GM19463 (cell line): ENCODE measurements around the gene TRIM14.

Experiments
- ATAC-seq: cut with Tn5 transposase; IDR thresholded peaks from one replicate; pipeline ENCODE4 v1.9.1; 2021; ENCODE audit warnings: mild to moderate bottlenecking, moderate library complexity; ENCODE audit not compliant: unreplicated experiment

TRIM14 gene, protein sequence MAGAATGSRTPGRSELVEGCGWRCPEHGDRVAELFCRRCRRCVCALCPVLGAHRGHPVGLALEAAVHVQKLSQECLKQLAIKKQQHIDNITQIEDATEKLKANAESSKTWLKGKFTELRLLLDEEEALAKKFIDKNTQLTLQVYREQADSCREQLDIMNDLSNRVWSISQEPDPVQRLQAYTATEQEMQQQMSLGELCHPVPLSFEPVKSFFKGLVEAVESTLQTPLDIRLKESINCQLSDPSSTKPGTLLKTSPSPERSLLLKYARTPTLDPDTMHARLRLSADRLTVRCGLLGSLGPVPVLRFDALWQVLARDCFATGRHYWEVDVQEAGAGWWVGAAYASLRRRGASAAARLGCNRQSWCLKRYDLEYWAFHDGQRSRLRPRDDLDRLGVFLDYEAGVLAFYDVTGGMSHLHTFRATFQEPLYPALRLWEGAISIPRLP

GRCh38 chr9:98118640-98119601 lies at the start of gene TRIM14:
TRIM14 (minus strand) TSS chr9:98119222; CDS start chr9:98119188, 34 bp downstream.
- peak; percentile 60 for ATAC-seq

- ATAC-seq, result no peak
These were observed 49.2 kb upstream of the TRIM14 start for GRCh38 chr9:98168153-98168780.

DNA sequence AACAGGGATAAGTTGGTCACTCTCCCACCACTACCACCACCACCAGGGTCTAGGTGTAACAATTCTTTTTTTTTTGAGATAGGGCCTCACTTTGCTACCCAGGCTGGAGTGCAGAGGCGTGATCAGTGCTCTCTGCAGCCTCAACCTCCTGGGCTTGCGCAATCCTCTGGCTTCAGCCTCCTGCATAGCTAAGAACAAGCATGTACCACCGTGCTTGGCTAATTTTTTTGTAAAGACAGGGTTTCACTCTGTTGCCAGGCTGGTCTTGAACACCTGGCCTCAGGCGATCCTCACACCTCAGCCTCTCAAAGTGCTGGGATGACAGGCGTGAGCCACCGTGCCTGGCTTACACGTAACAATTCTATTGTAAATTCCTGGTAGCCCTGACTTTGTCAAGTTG lies 45.9 kb upstream of the TRIM14 start:
- no peak for ATAC-seq

DNA sequence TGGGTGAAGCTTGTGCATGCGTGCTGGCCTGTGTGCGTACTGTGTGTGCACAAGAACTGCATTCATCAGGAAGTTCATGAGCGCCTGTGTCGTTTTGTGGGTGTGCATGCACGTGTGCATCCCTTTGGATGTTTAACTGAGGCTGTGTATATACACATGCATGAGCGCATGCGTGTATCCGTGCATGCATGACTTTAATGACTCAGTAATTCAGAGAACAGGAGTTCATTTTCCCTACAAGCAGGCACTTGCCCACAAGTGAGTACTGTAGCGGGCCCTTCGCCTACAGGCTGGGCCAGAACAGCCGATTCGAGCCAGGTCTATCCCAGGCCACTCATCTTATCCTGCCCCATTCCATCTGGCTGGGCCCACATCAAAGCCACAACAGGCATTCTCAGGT lies 43.6 kb upstream of the TRIM14 start:
- no peak for ATAC-seq

GRCh38 chr9:98161851-98162250 lies 42.8 kb upstream of the TRIM14 start:
- ATAC-seq, result no peak

GRCh38 chr9:98159790-98160189 lies 40.8 kb upstream of the TRIM14 start:
- no peak for ATAC-seq

- ATAC-seq, result no peak
These were observed 40.3 kb upstream of the TRIM14 start for GRCh38 chr9:98159301-98159700.

GRCh38 chr9:98158071-98158831 lies 39.2 kb upstream of the TRIM14 start:
- ATAC-seq, result no peak

GRCh38 chr9:98157372-98157771 lies 38.4 kb upstream of the TRIM14 start:
- ATAC-seq, result no peak

DNA sequence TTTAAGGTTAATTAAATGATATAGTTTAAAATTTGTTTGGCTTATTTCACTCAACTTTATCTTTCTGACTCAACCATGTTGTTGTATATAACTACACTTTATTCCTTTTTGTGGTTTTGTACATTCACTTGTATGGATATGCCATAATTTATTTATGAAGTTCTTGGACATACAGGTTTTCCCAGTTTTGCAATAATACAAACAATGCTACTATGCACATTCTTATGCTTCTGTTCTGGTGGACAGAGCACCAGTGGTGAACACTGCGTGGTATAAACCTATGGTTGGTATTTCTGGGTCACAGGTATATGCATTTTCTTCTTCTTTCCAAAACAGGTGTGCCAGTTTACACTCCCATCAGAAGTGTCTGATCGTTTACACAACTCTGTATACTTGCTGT lies 35.7 kb upstream of the TRIM14 start:
- no peak for ATAC-seq

DNA sequence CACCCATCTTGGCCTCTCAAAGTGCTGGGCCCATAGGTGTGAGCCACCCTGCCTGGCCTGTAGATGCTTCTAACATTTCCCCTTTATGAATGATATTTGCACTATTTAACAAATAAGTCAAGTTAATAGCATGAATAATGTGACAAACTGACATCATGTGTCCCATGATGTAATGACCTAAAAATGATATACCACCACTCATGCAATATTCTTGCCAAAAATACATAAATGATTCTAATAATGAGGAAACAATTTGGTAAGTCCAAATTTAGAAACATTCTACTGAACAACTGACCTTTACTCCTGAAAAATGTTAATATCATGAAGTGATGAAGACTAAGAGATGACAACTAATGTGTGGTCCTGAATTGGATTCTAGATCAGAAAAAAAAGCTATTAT lies 33.5 kb upstream of the TRIM14 start:
- no peak for ATAC-seq

DNA sequence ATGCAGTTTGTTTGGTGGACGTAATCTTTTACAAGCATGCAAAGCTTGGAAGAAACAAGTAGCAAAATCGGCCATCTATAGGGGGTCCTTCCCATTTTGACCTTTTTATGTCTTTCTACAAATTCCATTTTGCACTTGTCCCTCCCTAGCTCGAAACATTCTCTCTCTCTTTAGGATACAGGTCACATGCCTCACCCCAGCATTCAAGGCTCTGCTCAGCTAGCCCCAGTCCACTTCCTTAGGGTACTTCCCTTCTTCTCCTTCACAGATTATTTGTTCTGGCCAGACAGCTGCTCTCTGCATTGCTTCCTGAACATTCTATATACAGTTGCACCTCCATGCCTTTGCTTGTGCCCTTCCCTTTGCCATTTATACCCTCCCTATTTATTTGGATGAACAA lies 31.7 kb upstream of the TRIM14 start:
- no peak for ATAC-seq

DNA sequence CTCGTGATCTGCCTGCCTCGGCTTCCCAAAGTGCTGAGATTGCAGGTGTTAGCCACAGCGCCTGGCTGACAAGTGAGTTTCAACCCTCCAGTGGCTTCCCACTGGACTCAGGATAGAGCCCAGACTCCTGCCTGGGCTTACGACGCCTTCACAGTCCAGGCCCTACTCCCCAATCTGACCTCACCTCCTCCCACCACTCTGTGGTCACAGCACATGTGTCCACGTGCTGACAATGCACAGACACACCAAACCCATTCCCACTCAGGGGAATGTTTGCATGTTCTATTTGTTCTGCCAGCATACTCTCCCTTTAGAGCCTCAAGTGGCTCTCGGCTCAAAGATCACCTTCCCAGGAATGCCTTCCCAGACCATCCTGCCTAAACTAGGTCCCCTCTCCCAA lies 31.1 kb upstream of the TRIM14 start:
- ATAC-seq, result no peak

- ATAC-seq, result no peak
These were observed 30.4 kb upstream of the TRIM14 start for GRCh38 chr9:98149422-98149821.

- ATAC-seq, result no peak
These were observed 29.5 kb upstream of the TRIM14 start for GRCh38 chr9:98148486-98148885.

DNA sequence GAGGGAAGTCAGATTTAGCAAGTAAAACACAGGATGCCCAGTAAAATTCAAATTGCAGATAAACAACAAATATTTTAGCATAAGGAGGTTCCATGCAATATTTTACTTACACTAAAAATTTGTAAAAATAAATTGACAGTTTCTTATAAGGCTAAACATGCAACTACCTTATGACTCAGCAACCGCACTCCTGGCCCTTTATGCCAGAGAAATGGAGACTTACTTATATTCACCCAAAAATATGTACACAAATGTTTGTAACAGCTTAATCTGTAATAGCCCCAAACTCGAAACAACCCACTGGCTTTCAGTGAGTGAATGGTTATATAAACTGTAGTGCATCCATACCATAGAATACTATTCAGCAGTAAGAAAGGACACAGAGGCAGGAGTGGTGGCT lies 28.6 kb upstream of the TRIM14 start:
- ATAC-seq, result no peak

DNA sequence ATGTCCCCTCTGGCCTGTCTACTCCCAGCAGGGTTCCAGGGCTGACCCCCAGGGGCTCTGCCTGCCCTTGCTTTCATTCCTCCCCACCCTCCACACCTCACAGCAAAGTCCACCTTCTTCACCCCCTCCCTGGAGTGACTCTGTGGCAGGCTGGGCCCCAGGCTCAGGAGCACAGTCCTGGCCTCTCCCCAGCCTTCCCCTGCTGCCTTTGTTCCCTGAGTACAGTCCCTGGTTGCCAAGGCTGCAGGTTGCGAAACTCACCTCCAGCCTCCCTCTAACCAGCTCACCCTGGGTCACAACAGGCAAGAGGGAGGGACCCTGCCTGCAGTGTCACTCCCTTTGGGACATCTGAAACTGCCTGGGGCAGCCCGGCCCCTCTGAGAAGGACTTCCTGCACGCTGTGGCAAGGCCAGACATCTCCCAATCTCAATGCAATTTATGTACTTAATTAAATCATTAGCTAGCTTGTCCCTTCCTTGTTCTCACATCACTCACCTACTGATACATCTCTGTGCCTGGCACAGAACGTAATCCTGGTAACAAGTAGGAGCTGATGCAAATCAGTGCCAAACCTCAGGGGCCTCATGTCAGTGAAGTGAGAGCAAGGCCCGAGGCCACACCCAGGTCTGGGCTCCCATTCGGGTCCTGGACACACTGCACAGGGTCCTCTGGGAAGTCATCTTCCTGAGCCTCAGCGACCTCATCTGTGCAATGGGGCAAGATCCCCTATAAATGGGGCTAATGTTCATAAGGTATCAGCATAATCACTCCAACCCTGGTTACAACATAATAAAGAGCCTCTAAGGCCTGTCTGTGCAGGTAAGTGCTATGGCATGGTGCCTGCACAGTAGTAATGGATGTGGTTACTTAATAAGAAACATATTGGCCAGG lies 27.3 kb upstream of the TRIM14 start:
- peak; percentile 55 for ATAC-seq

DNA sequence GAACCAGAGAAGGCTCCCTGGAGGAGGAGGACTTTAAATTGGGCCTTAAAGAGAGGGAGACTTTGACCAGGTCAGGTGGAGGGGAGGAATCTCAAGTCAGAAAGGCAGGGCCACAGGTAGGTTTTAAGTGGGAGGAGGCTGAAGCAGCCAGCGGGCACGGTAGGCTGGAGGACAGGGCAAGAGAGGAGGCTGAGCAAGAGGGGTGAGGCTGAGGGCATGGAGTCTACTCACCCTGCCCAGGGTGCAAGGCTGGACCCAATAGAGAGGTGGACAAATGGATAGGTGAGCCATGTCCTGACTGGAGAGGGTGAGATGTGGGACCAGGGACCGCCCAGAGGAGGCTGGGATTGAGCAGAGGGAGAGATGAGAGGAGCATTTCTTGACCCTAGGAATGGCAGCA lies 25.6 kb upstream of the TRIM14 start:
- no peak for ATAC-seq

GRCh38 chr9:98144076-98144475 lies 25.1 kb upstream of the TRIM14 start:
- ATAC-seq, result no peak
